HG03060 (cell line): ENCODE measurements around the gene PRMT6.
"Not testable (repeated sequence)": the region's sequence is repeated elsewhere in the genome, so short reads cannot be mapped to it uniquely, and the experiment has no call there.

Source experiments
- ATAC-seq: cut with Tn5 transposase; IDR thresholded peaks from one replicate; pipeline ENCODE4 v1.9.1; 2021; ENCODE audit warnings: low read depth, moderate number of reproducible peaks; ENCODE audit not compliant: unreplicated experiment

Gene PRMT6

DNA sequence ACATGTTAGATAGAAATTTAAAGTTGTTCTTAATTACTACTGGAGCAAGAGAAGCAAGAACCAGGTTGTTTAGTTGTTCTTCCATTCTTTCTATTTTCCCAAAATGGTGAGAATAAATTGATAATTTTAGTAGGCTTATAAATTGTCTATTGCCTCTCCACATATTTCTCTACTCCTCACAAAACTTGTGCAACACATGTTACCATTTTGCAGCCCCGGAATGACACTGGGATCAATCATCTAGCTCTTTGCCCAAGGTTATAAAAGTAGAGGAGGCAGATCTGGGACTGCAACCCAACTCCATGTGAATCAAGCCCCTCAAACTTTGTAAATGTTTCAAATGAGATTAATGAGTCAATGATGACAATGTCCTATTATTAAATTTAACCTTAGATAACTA, 34.9 kb downstream of the PRMT6 start:
- no peak for ATAC-seq

DNA sequence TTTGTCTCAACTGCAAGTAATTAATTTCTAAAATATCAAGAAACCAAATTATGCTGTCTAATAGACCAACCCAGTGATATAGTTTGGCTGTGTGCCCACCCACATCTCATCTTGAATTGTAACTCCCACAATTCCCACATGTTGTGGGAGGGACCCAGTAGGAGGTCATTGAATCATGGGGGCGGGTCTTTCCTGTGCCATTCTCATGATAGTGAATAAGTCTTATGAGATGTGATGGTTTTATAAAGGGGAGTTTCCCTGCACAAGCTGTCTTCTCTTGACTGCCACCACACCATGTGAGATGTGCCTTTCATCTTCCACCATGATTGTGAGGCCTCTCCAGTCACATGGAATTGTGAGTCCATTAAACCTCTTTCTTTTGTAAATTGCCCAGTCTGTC, 36.9 kb downstream of the PRMT6 start:
- not testable (repeated sequence) for ATAC-seq

DNA sequence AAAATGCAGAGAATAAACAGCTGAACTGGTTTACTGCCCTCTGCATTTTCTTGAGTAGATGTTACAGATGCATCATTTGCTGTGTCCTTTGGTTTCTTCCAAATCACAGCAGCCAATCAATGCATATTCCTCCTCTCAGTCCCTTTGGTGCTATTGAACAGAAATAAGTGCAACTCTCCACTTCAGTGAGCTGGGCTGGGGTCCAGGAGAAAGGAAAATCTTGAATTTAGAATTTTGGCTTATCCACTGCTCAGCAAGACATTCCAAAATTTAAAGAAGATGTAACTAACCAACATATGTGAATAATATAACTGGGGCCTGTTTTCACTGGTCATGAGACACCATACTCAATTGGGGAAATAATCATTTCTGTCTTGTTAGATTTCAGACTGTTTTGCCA, 39.2 kb downstream of the PRMT6 start:
- no peak for ATAC-seq

DNA sequence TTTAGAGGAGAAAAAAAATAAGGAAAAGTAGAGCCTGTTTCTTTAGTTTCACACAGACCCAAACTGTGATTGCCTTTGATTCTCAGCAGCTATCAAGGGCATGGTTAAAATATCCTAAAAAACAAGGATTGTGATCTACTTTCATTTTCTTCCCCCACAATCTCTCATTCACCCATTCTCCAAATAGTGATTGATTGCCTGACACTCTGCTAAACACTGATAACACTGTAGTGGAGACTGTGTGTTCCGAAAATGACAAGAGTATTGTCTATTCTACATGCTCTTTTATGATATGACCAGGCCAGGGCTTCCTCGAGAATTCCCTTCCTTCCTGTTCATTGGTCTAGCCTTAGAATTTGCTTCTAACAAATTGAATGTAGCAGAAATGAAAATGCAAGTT, 40.2 kb downstream of the PRMT6 start:
- no peak for ATAC-seq

DNA sequence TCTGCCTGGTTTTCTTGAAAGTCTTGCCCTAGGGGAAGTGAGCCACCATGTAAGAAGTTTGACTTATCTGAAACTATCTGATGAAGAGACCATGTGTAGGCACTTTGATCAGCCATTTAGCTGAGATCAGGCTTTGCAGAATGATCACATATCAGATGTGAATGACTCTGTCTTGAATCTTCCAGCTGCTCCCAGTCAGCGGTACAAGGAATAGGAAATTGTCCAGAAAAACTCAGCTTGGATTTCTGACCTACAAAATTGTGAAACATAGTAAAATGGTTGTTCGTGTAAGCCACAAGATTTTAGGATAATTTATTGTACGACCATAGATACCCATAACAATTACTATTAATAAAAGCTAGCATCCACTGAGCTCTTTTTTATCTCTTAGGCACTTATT, 42.5 kb downstream of the PRMT6 start:
- no peak for ATAC-seq

DNA sequence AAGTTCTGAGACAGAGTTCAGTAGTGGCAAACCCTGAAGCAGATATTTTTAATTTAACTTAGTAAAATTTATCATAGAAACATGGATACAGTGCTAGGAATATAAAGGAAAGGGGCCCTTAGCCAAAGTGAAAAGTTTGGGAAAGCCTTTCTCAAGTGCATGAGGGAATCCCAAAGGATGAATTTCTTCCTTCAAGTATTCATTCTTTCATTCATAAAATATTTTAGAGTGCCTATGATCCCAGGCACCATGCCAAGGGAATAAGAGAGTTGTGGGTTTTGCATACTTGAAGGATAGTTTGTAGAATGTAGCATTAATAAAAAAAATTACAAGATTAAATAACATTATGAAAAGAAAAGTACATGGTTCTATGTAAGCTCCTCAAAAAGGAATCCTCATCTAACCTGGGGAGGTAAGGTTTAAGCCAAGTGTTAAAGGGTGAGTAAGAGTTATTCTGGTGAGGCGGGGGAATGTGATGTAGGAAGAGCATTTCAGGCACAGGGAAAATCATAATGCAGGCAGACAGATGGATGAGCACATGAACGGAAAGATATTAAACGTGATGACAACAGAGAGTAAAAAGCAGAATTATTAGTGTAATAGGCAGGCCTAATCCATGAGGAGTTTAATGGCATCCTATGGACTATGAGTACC, 44.0 kb downstream of the PRMT6 start:
- no peak for ATAC-seq

DNA sequence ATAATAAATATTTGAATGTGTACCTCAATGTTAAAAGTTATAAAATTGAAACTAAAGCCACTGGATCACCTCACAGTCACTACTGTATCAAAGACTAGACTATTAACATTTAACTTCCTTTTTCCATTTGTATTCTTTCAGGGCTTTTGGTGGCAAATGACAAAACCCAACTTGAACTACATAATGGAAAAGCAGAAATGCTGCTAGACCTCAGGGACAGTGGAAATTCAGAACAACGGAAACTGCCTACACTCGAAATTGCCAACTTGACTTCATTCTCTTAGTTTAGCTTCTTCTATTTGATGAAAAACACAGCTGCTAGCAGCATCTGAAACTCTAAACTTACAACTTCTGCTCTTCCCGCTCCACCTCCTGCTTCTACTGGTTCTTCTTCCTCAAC, 49.4 kb downstream of the PRMT6 start:
- ATAC-seq: no peak
